Bronchial epithelial cell (primary cell): ENCODE results near the gene SRC. TPM values are rescaled to one million over a fixed set of nuclear protein-coding genes. Genes with fewer than 3 reads are reported as not detected.

Experiments
- DNase-seq: peaks from one replicate; pipeline ENCODE4 v3.0.0-alpha.2; 2010; ENCODE audit warnings: low read depth
- FAIRE-seq: peaks from 2 replicates; lab custom pipeline; 2011; peaks lifted over from hg19 to GRCh38; lab: Jason Lieb, UNC
- H3K27me3 ChIP-seq: 2 replicates; pipeline ENCODE4 v1.5.1; 2011; ENCODE audit warnings: low read length; ENCODE audit not compliant: control insufficient read depth, insufficient read depth
- H3K36me3 ChIP-seq: 2 replicates; pipeline ENCODE4 v1.5.1; 2011; ENCODE audit warnings: low read length; ENCODE audit not compliant: control insufficient read depth, insufficient read depth
- H3K4me3 ChIP-seq: 2 replicates; pipeline ENCODE4 v1.5.1; 2011; ENCODE audit warnings: mild to moderate bottlenecking, low read depth, low read length, control low read depth
- total RNA-seq: library from RNA; depleted of rRNA; stranded (reverse); fragments of >200 nt; gene quantifications from 2 replicates; pipeline ENCODE4 v1.2.1, GENCODE V29; 2014
- TF ChIP-seq, protein P1 (sequence below): IDR thresholded peaks from 2 replicates; pipeline ENCODE4 v1.5.1; 2011; ENCODE audit warnings: mild to moderate bottlenecking, moderate library complexity, low read length, control low read depth, inconsistent platforms; ENCODE audit not compliant: insufficient read depth, severe bottlenecking

SRC gene
- total RNA-seq, 1 donor from 2014 or later = 16.6 TPM

DNA sequence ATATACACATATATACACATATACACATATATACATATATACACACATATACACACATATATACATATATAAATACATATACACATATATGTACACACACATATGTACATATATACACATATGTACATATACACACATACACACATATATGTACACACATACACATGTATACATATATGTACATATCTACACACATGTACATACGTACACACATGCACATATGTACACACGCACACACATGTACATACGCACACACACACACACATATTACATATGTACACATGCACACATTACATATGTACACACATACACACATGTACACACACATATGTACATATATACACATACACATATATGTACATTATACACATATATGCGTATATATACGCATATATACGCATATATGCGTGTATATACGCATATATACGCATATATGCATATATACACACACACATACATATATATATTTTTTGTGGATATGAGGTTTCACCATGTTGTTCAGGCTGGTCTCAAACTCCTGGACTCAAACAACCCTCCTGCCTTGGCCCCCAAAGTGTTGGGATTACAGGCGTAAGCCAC lies 27.2 kb downstream of the SRC start:
- no peak for DNase-seq
- no peak for FAIRE-seq
- Histone ChIP-seq H3K4me3 (no peak overlapping the region), H3K36me3 (peaks cover 4% of the 10 kb centered on the region), H3K27me3 (no peaks in the 10 kb centered on the region)
- TF ChIP-seq, protein P1, sequence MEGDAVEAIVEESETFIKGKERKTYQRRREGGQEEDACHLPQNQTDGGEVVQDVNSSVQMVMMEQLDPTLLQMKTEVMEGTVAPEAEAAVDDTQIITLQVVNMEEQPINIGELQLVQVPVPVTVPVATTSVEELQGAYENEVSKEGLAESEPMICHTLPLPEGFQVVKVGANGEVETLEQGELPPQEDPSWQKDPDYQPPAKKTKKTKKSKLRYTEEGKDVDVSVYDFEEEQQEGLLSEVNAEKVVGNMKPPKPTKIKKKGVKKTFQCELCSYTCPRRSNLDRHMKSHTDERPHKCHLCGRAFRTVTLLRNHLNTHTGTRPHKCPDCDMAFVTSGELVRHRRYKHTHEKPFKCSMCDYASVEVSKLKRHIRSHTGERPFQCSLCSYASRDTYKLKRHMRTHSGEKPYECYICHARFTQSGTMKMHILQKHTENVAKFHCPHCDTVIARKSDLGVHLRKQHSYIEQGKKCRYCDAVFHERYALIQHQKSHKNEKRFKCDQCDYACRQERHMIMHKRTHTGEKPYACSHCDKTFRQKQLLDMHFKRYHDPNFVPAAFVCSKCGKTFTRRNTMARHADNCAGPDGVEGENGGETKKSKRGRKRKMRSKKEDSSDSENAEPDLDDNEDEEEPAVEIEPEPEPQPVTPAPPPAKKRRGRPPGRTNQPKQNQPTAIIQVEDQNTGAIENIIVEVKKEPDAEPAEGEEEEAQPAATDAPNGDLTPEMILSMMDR = no peak

DNA sequence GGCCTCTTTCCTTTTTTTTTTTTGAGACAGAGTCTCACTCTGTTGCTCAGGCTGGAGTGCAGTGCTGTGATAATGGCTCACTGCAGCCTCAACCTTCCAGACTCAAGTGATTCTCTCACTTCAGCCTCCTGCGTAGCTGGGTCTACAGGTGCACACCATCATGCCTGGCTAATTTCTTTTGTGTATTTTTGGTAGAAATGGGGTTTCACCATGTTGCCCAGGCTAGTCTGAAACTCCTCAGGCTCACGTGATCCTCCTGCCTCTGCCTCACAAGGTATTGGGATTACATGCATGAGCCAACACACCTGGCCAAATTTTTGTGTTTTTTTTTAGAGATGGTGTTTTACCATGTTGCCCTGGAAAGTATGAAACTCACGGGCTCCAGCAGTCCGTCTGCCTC lies 29.3 kb downstream of the SRC start:
- H3K36me3 ChIP-seq = peaks cover 5% of the 10 kb centered on the region
- FAIRE-seq = no peak
- no peaks in the 10 kb centered on the region for H3K27me3 ChIP-seq
- TF ChIP-seq, protein P1 = no peak
- no peak for DNase-seq
- H3K4me3 ChIP-seq = no peak overlapping the region

DNA sequence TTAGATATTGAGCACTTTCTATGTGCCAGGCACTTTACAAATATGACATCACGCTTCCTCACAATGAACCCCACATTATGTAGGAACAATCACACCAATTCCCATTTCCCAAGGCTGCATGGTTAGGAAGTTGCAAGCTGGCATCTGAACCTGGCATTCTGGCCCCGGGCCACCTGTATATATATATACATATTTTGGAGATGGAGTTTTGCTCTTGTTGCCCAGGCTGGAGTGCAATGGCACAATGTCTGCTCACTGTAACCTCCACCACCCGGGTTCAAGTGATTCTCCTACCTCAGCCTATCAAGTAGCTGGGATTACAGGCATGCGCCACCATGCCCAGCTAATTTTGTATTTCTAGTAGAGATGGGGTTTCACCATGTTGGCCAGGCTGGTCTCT lies 30.4 kb downstream of the SRC start:
- no peak for FAIRE-seq
- DNase-seq = no peak
- Histone ChIP-seq H3K27me3 (no peaks in the 10 kb centered on the region), H3K4me3 (no peak overlapping the region), H3K36me3 (peaks cover 5% of the 10 kb centered on the region)
- TF ChIP-seq, protein P1 = no peak

DNA sequence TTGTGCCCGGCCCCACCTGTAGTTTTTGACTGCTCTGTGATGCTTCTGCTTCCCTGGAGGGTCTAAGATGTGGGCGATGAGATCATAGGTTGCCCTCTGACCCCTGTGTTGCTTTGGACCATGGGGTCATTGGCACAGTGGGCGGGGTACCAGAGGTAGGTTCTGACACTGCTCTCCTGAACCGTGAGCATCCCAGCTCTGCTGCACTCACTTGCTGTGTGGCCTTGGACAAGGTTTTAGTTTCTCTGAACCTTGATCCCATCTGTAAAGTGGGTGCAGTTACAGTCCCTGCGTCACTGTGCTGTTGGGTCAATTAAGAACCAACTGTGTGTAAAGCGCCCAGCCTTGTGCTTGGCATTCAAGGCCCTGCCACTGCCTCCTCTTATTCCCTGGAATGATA lies 30.9 kb downstream of the SRC start:
- H3K27me3 ChIP-seq = no peaks in the 10 kb centered on the region
- H3K36me3 ChIP-seq = peaks cover 7% of the 10 kb centered on the region
- no peak overlapping the region for H3K4me3 ChIP-seq
- TF ChIP-seq, protein P1 = no peak
- FAIRE-seq = no peak
- DNase-seq = no peak

DNA sequence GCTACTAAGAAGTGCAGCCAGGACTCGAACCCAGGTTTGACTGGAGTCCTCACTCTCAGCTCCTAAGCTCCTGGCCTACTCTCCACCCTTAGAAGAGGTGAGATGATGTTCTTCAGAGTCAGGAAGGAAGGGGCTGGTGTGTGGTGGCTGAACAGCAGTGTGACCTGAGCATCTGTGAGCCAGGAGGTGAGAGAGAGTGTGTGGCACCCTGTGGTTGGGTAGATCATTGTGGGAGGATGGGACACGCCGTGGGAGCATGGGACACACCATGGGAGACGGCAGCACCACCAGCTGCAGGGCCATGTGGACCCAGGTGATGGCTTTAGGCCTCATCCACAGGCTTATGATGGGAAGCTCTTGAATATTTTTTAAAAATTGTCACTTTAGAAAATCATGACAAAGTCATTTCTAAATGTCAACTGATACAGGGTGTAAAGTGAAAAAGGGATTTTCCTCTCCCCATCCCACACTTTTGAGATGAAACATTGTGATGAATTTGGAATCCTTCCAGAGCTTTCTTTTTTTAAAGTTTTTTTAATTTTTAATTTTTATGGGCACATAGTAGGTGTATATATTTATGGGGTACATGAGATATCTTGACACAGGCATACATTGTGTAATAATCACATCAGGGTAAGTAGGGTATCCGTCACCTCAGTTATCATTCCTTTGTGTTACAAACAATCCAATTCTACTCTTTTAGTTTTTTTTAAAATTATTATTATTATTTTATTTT lies 31.6 kb downstream of the SRC start:
- FAIRE-seq (no peak), DNase-seq (no peak)

More for the DNA sequence above, 31.6 kb downstream of the SRC start:
- no peak overlapping the region for H3K4me3 ChIP-seq
- TF ChIP-seq, protein P1 = no peak
- no peaks in the 10 kb centered on the region for H3K27me3 ChIP-seq
- H3K36me3 ChIP-seq = peaks cover 5% of the 10 kb centered on the region
